H9 (cell line): ENCODE data around the gene GMCL1. TPM values are rescaled to one million over a fixed set of nuclear protein-coding genes. Genes with fewer than 3 reads are reported as not detected.

Experiments used
- DNase-seq: peaks from one replicate; pipeline ENCODE4 v3.0.0-alpha.2; 2017
- H2AFZ ChIP-seq: one replicate; pipeline ENCODE4 v1.6.1; 2013; ENCODE audit warnings: mild to moderate bottlenecking, low read length, control low read depth, moderate library complexity
- H2AK5ac ChIP-seq: 2 replicates; pipeline ENCODE4 v1.6.1; 2013; ENCODE audit warnings: low read length, control low read depth, mixed read lengths; ENCODE audit not compliant: insufficient read length
- H2BK120ac ChIP-seq: one replicate; pipeline ENCODE4 v1.6.1; 2013; ENCODE audit warnings: low read depth, mild to moderate bottlenecking, low read length, control low read depth, inconsistent platforms; ENCODE audit not compliant: poor library complexity, severe bottlenecking
- H2BK12ac ChIP-seq: 2 replicates; pipeline ENCODE4 v1.6.1; 2013; ENCODE audit warnings: low read length, control low read depth, mixed read lengths, low read depth; ENCODE audit not compliant: insufficient read length
- H2BK15ac ChIP-seq: 2 replicates; pipeline ENCODE4 v1.6.1; 2013; ENCODE audit warnings: low read depth, low read length, control low read depth
- H2BK20ac ChIP-seq: one replicate; pipeline ENCODE4 v1.6.1; 2013; ENCODE audit warnings: low read depth, mild to moderate bottlenecking, low read length, control low read depth, inconsistent platforms; ENCODE audit not compliant: poor library complexity, severe bottlenecking
- H2BK5ac ChIP-seq: 2 replicates; pipeline ENCODE4 v1.6.1; 2013; ENCODE audit warnings: low read length, control low read depth, mixed read lengths; ENCODE audit not compliant: insufficient read length
- H3K14ac ChIP-seq: 2 replicates; pipeline ENCODE4 v1.6.1; 2013; ENCODE audit warnings: low read length, control low read depth; ENCODE audit not compliant: insufficient read depth
- H3K18ac ChIP-seq: 2 replicates; pipeline ENCODE4 v1.6.1; 2013; ENCODE audit warnings: low read depth, mild to moderate bottlenecking, mixed read lengths, low read length, control low read depth; ENCODE audit not compliant: insufficient read length
- H3K23ac ChIP-seq: 2 replicates; pipeline ENCODE4 v1.6.1; 2013; ENCODE audit warnings: low read length, control low read depth, mixed read lengths, low read depth; ENCODE audit not compliant: insufficient read length
- H3K23me2 ChIP-seq: 2 replicates; pipeline ENCODE4 v1.6.1; 2013; ENCODE audit warnings: low read depth, mild to moderate bottlenecking, mixed read lengths, low read length, control low read depth; ENCODE audit not compliant: insufficient read length, poor library complexity, severe bottlenecking
- H3K27ac ChIP-seq: 2 replicates; pipeline ENCODE4 v1.5.1; 2013; ENCODE audit warnings: low read length, control low read depth, mixed read lengths, low read depth; ENCODE audit not compliant: insufficient read length
- H3K27me3 ChIP-seq: 2 replicates; pipeline ENCODE4 v1.6.1; 2013; ENCODE audit warnings: low read length, control low read depth, inconsistent platforms; ENCODE audit not compliant: insufficient read depth
- H3K4ac ChIP-seq: 2 replicates; pipeline ENCODE4 v1.6.1; 2013; ENCODE audit warnings: low read depth, mild to moderate bottlenecking, control low read depth, inconsistent platforms, low read length, moderate library complexity
- H3K4me1 ChIP-seq: 2 replicates; pipeline ENCODE4 v1.6.1; 2013; ENCODE audit warnings: low read length, control low read depth, inconsistent platforms; ENCODE audit not compliant: insufficient read depth
- H3K4me2 ChIP-seq: 2 replicates; pipeline ENCODE4 v1.6.1; 2013; ENCODE audit warnings: low read length, control low read depth, mixed read lengths; ENCODE audit not compliant: insufficient read length, insufficient read depth
- H3K56ac ChIP-seq: 2 replicates; pipeline ENCODE4 v1.6.1; 2013; ENCODE audit warnings: low read depth, mild to moderate bottlenecking, mixed read lengths, low read length, control low read depth; ENCODE audit not compliant: insufficient read length
- H3K79me1 ChIP-seq: 2 replicates; pipeline ENCODE4 v1.6.1; 2013; ENCODE audit warnings: low read depth, mild to moderate bottlenecking, moderate library complexity, low read length, control low read depth, inconsistent platforms; ENCODE audit not compliant: insufficient read depth, poor library complexity, severe bottlenecking
- H3K79me2 ChIP-seq: 2 replicates; pipeline ENCODE4 v1.6.1; 2013; ENCODE audit warnings: low read length, control low read depth, inconsistent platforms; ENCODE audit not compliant: insufficient read depth
- H3K9ac ChIP-seq: 2 replicates; pipeline ENCODE4 v1.6.1; 2013; ENCODE audit warnings: low read length, control low read depth, mixed read lengths; ENCODE audit not compliant: insufficient read length; ENCODE audit errors: extremely low read depth
- H3K9me3 ChIP-seq: one replicate; pipeline ENCODE4 v1.6.1; 2013; ENCODE audit warnings: low read depth, low read length, inconsistent platforms; ENCODE audit not compliant: control insufficient read depth
- H3T11ph ChIP-seq: one replicate; pipeline ENCODE4 v1.6.1; 2013; ENCODE audit warnings: mild to moderate bottlenecking, low read length, control low read depth, inconsistent platforms
- H4K20me1 ChIP-seq: one replicate; pipeline ENCODE4 v1.6.1; 2013; ENCODE audit not compliant: control insufficient read depth, insufficient read length, insufficient read depth
- H4K5ac ChIP-seq: 2 replicates; pipeline ENCODE4 v1.6.1; 2013; ENCODE audit warnings: low read depth, mild to moderate bottlenecking, mixed read lengths, low read length, control low read depth; ENCODE audit not compliant: insufficient read length
- H4K8ac ChIP-seq: replicated peaks from 2 replicates; pipeline ENCODE4 v1.6.1; 2013; ENCODE audit warnings: low read length, control low read depth, mixed read lengths, low read depth; ENCODE audit not compliant: insufficient read length
- H4K91ac ChIP-seq: 2 replicates; pipeline ENCODE4 v1.6.1; 2013; ENCODE audit warnings: low read depth, mild to moderate bottlenecking, moderate library complexity, mixed read lengths, low read length, control low read depth; ENCODE audit not compliant: insufficient read length
- H3K27ac Mint-ChIP-seq, 3 experiments: 2 replicates in 2 of 3; 3 replicates in 1 of 3; pipeline ENCODE4 v1.8.0; 2020 to 2021; ENCODE audit warnings: mixed read lengths in 3 of 3, mild to moderate bottlenecking in 1 of 3, moderate library complexity in 1 of 3
- H3K27me3 Mint-ChIP-seq: 2 replicates; pipeline ENCODE4 v1.8.0; 2021; ENCODE audit warnings: low read depth, mild to moderate bottlenecking, moderate library complexity, mixed read lengths
- H3K36me3 Mint-ChIP-seq, 3 experiments: 2 replicates in 2 of 3; 3 replicates in 1 of 3; pipeline ENCODE4 v1.8.0; 2020 to 2021; ENCODE audit warnings: low read depth in 3 of 3, mixed read lengths in 3 of 3; ENCODE audit not compliant: insufficient read depth in 1 of 3
- H3K4me1 Mint-ChIP-seq, 2 experiments: 2 replicates each; pipeline ENCODE4 v1.8.0; 2020; ENCODE audit warnings: mixed read lengths in 2 of 2
- H3K4me3 Mint-ChIP-seq, 2 experiments: 2 replicates in 1 of 2; 3 replicates in 1 of 2; pipeline ENCODE4 v1.8.0; 2020 to 2021; ENCODE audit warnings: mild to moderate bottlenecking in 2 of 2, mixed read lengths in 2 of 2, moderate library complexity in 1 of 2
- H3K9me3 Mint-ChIP-seq, 2 experiments: 2 replicates in 1 of 2; 3 replicates in 1 of 2; pipeline ENCODE4 v1.8.0; 2020; ENCODE audit warnings: mild to moderate bottlenecking in 2 of 2, mixed read lengths in 2 of 2, moderate library complexity in 1 of 2
- total RNA-seq: library from RNA; stranded (reverse); gene quantifications from 2 replicates; pipeline ENCODE4 v1.2.1, GENCODE V29; 2021
- TF ChIP-seq, protein P1 (sequence below): fragments of 200-600 bp; sonication (generic); conservative IDR thresholded peaks from 3 replicates; pipeline ENCODE4 v1.8.0; 2021; ENCODE audit warnings: antibody characterized with exemption, mild to moderate bottlenecking

GMCL1 gene
- total RNA-seq, 1 experiment from 2014 or later, result 18.6 TPM

GRCh38 chr2:69907216-69907615 lies 77.8 kb downstream of the GMCL1 start:
- Histone ChIP-seq H3K14ac (no peak overlapping the region), H3K18ac (no peak overlapping the region), H2AFZ (no peak overlapping the region), H4K20me1 (no peaks in the 10 kb centered on the region), H3K9ac (no peak overlapping the region), H3K4ac (no peak overlapping the region), H3K27ac (no peak overlapping the region), H3K23ac (no peak overlapping the region), H3K56ac (no peak overlapping the region), H3K27me3 (no peaks in the 10 kb centered on the region), H2BK20ac (no peak overlapping the region), H3K4me2 (no peak overlapping the region), H3K79me2 (no peaks in the 10 kb centered on the region), H2BK12ac (no peak overlapping the region), H2BK120ac (no peak overlapping the region), H2BK15ac (no peak overlapping the region), H3T11ph (no peak overlapping the region), H2AK5ac (no peak overlapping the region), H4K91ac (no peak overlapping the region), H4K8ac (no peak overlapping the region), H3K79me1 (no peaks in the 10 kb centered on the region), H3K23me2 (no peaks in the 10 kb centered on the region), H3K4me1 (no peaks in the 10 kb centered on the region), H3K9me3 (no peaks in the 10 kb centered on the region), H4K5ac (no peak overlapping the region), H2BK5ac (no peak overlapping the region)
- no peak overlapping the region for H3K27ac Mint-ChIP-seq
- DNase-seq, result no peak
- H3K9me3 Mint-ChIP-seq, result no peaks in the 10 kb centered on the region
- TF ChIP-seq, protein P1, sequence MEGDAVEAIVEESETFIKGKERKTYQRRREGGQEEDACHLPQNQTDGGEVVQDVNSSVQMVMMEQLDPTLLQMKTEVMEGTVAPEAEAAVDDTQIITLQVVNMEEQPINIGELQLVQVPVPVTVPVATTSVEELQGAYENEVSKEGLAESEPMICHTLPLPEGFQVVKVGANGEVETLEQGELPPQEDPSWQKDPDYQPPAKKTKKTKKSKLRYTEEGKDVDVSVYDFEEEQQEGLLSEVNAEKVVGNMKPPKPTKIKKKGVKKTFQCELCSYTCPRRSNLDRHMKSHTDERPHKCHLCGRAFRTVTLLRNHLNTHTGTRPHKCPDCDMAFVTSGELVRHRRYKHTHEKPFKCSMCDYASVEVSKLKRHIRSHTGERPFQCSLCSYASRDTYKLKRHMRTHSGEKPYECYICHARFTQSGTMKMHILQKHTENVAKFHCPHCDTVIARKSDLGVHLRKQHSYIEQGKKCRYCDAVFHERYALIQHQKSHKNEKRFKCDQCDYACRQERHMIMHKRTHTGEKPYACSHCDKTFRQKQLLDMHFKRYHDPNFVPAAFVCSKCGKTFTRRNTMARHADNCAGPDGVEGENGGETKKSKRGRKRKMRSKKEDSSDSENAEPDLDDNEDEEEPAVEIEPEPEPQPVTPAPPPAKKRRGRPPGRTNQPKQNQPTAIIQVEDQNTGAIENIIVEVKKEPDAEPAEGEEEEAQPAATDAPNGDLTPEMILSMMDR, result no peak
- H3K4me3 Mint-ChIP-seq, result no peak overlapping the region
- H3K27me3 Mint-ChIP-seq, result no peaks in the 10 kb centered on the region
- H3K4me1 Mint-ChIP-seq, result no peaks in the 10 kb centered on the region
- peaks cover 12 to 41% (median 33%) of the 10 kb centered on the region in 3 experiments; a peak in 6 of 7 replicates for H3K36me3 Mint-ChIP-seq
